ENCODE results near the gene PLEKHA7.

Gene PLEKHA7

GRCh38 chr11:16807306-16807705, 206.9 kb downstream of the PLEKHA7 start:
- no peak for TF ChIP-seq CTCF (IDR thresholded peaks at IDR 0.05; ENCODE audit: insufficient read depth, low read length, poor library complexity, severe bottlenecking)
- no peak for DNase-seq (ENCODE audit: extremely low read depth, insufficient read length)
- no peaks in the 10 kb centered on the region for H3K27me3 ChIP-seq (replicated peaks; ENCODE audit: control insufficient read depth, insufficient read depth, low read length)
- H3K4me3 ChIP-seq (replicated peaks; ENCODE audit: low read depth, low read length), result no peak overlapping the region
- no peaks in the 10 kb centered on the region for H3K36me3 ChIP-seq (ENCODE audit: control insufficient read depth, insufficient read depth, low read length)

GRCh38 chr11:16806791-16807190, 207.4 kb downstream of the PLEKHA7 start:
- no peak for DNase-seq (ENCODE audit: extremely low read depth, insufficient read length)
- H3K27me3 ChIP-seq (replicated peaks; ENCODE audit: control insufficient read depth, insufficient read depth, low read length), result no peaks in the 10 kb centered on the region
- no peak overlapping the region for H3K4me3 ChIP-seq (replicated peaks; ENCODE audit: low read depth, low read length)
- H3K36me3 ChIP-seq (ENCODE audit: control insufficient read depth, insufficient read depth, low read length), result no peaks in the 10 kb centered on the region
- TF ChIP-seq CTCF (IDR thresholded peaks at IDR 0.05; ENCODE audit: insufficient read depth, low read length, poor library complexity, severe bottlenecking), result no peak

GRCh38 chr11:16805938-16806337, 208.3 kb downstream of the PLEKHA7 start:
- Histone ChIP-seq H3K36me3 (ENCODE audit: control insufficient read depth, insufficient read depth, low read length) (no peaks in the 10 kb centered on the region), H3K27me3 (replicated peaks; ENCODE audit: control insufficient read depth, insufficient read depth, low read length) (no peaks in the 10 kb centered on the region), H3K4me3 (replicated peaks; ENCODE audit: low read depth, low read length) (no peak overlapping the region)
- TF ChIP-seq CTCF (IDR thresholded peaks at IDR 0.05; ENCODE audit: insufficient read depth, low read length, poor library complexity, severe bottlenecking), result no peak
- no peak for DNase-seq (ENCODE audit: extremely low read depth, insufficient read length)

GRCh38 chr11:16804104-16804947, 209.9 kb downstream of the PLEKHA7 start:
- no peaks in the 10 kb centered on the region for H3K36me3 ChIP-seq (ENCODE audit: control insufficient read depth, insufficient read depth, low read length)
- H3K27me3 ChIP-seq (replicated peaks; ENCODE audit: control insufficient read depth, insufficient read depth, low read length), result no peaks in the 10 kb centered on the region
- H3K4me3 ChIP-seq (replicated peaks; ENCODE audit: low read depth, low read length), result no peak overlapping the region
- no peak for TF ChIP-seq CTCF (IDR thresholded peaks at IDR 0.05; ENCODE audit: insufficient read depth, low read length, poor library complexity, severe bottlenecking)
- no peak for DNase-seq (ENCODE audit: extremely low read depth, insufficient read length)

GRCh38 chr11:16801288-16801980, 212.8 kb downstream of the PLEKHA7 start:
- no peak for DNase-seq (ENCODE audit: extremely low read depth, insufficient read length)
- H3K4me3 ChIP-seq (replicated peaks; ENCODE audit: low read depth, low read length), result no peak overlapping the region
- TF ChIP-seq CTCF (IDR thresholded peaks at IDR 0.05; ENCODE audit: insufficient read depth, low read length, poor library complexity, severe bottlenecking), result no peak
- no peaks in the 10 kb centered on the region for H3K36me3 ChIP-seq (ENCODE audit: control insufficient read depth, insufficient read depth, low read length)
- H3K27me3 ChIP-seq (replicated peaks; ENCODE audit: control insufficient read depth, insufficient read depth, low read length), result no peaks in the 10 kb centered on the region

Data from GM06990 (cell line).